ENCODE data around the gene KRT25. TPM values are rescaled to one million over a fixed set of nuclear protein-coding genes. Genes with fewer than 3 reads are reported as not detected.

KRT25 gene
- total RNA-seq, 2 experiments from 2014 or later, result not detected

DNA sequence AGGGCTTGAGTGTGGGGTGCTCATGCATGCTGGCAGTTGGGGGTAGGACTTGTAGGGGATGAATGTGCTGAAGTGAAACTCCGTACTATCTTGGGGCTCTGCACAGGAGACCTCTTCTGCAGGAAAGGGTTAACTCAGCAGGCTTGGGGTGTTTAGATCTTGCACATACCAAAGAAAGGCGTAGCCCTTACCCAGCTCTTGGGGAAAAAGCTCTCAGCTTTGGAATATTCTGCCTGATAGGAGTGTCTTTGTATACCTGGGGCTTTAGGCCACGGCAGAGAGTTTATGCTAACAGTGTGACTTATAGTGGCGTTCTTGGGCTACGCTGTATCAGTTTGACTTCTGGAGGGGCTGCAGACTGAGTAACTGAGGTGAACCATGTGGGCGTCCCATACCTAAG is 21.1 kb downstream of the KRT25 start:
- Mint-ChIP-seq H3K27me3 (peaks cover 48% of the 10 kb centered on the region), H3K9me3 (no peaks in the 10 kb centered on the region), H3K4me1 (no peaks in the 10 kb centered on the region), H3K36me3 (no peaks in the 10 kb centered on the region), H3K4me3 (no peak overlapping the region), H3K27ac (no peak overlapping the region)
- DNase-seq, result no peak
- ATAC-seq (ENCODE audit: low read depth), result no peak
- POLR2A ChIA-PET, result no interaction called here

DNA sequence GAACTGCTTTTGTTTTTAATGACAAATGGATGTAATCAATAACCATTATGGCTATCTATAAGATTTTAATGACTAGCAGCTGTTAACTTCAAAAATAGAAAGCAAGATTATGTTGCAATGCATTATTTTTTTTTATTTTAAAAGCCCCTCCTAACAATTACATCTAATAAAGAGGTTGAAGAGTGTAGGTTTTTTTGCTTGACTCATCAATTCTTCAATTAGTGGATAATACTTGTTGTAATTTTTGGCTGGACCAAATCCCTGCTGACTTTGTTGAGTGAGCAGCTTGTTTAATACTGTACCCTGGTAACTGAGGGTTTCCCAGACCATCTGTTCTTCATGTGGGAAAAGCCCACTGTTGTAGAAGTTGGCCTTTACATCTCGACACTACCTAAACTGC is 24.2 kb downstream of the KRT25 start:
- Mint-ChIP-seq H3K4me3 (no peak overlapping the region), H3K4me1 (peaks cover 2% of the 10 kb centered on the region), H3K36me3 (no peaks in the 10 kb centered on the region), H3K9me3 (no peaks in the 10 kb centered on the region), H3K27ac (no peak overlapping the region), H3K27me3 (peaks cover 51% of the 10 kb centered on the region)
- no peak for DNase-seq
- POLR2A ChIA-PET, result no interaction called here
- no peak for ATAC-seq (ENCODE audit: low read depth)

- Mint-ChIP-seq H3K36me3 (no peaks in the 10 kb centered on the region), H3K9me3 (no peaks in the 10 kb centered on the region), H3K27me3 (peaks cover 54% of the 10 kb centered on the region), H3K27ac (no peak overlapping the region), H3K4me1 (peaks cover 2% of the 10 kb centered on the region), H3K4me3 (no peak overlapping the region)
- ATAC-seq (ENCODE audit: low read depth) (no peak), DNase-seq (no peak)
- POLR2A ChIA-PET, result no interaction called here
Observed at GRCh38 chr17:40727447-40728231, 27.5 kb downstream of the KRT25 start.

GRCh38 chr17:40726919-40727318 is 28.2 kb downstream of the KRT25 start:
- Mint-ChIP-seq H3K36me3 (no peaks in the 10 kb centered on the region), H3K27ac (no peak overlapping the region), H3K4me3 (no peak overlapping the region), H3K9me3 (no peaks in the 10 kb centered on the region), H3K4me1 (peaks cover 2% of the 10 kb centered on the region), H3K27me3 (peaks cover 47% of the 10 kb centered on the region)
- no peak for ATAC-seq (ENCODE audit: low read depth)
- no peak for DNase-seq
- POLR2A ChIA-PET, result no interaction called here

DNA sequence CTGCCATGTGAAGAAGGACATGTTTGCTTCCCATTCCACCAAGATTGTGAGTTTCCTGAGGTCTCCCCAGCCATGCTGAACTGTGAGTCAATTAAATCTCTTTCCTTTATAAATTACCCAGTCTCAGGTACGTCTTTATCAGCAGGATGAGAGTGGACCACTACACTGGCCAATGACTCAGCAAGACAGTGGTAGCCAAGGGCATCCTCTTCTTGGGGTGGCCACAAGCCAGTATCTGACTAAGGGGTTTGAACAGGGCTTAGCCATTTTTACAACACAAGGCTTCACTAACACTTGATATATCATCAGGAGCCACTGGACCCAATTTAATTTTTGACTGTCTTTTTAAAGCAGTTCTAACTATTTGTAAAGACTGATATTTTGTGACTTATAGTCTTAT is 30.5 kb downstream of the KRT25 start:
- H3K4me3 Mint-ChIP-seq, result no peak overlapping the region
- ATAC-seq (ENCODE audit: low read depth) (no peak), DNase-seq (no peak)
- peaks cover 2% of the 10 kb centered on the region for H3K4me1 Mint-ChIP-seq
- POLR2A ChIA-PET, result no interaction called here
- no peaks in the 10 kb centered on the region for H3K9me3 Mint-ChIP-seq
- H3K36me3 Mint-ChIP-seq, result no peaks in the 10 kb centered on the region
- no peak overlapping the region for H3K27ac Mint-ChIP-seq
- peaks cover 40% of the 10 kb centered on the region for H3K27me3 Mint-ChIP-seq

DNA sequence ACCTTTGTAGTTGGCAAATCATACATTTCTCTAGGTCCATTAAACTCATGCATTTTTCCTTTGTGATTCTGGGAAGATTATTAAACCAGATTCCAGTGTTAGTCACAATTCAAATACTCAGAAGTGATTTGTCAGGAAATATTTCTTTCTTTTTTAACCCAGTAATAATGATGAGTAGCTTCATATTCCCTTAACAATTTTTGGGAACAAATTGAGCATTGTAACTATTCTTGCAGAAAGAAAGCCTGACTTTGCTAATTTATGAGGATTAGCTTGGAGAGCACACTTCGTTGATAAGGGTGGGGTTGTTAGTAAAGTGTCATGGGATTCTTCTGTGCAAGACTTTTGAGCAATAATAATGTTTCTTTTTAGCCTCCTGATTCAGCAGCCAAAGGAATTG is 32.9 kb downstream of the KRT25 start:
- no peak for ATAC-seq (ENCODE audit: low read depth)
- Mint-ChIP-seq H3K27ac (no peak overlapping the region), H3K36me3 (no peaks in the 10 kb centered on the region), H3K4me1 (no peaks in the 10 kb centered on the region), H3K4me3 (no peak overlapping the region), H3K27me3 (peaks cover 48% of the 10 kb centered on the region), H3K9me3 (no peaks in the 10 kb centered on the region)
- no peak for DNase-seq
- POLR2A ChIA-PET, result no interaction called here

DNA sequence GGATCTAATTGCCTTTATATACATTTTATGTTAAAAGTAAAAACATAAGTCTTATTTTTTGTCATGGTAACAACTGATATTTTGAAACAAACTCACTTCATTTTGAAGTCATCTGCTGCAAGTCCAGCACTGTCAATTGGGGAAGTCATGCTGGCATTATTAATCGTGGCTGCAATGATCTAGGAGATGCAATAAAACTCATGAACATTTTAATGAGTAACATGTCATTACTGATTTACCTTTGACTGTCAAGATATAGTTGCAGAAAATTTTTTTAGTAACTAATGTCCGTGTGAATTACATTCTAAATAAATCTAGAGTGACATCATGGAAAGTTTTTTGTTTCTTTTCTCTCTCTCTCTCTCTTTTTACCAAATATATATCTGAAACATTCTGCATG is 34.2 kb downstream of the KRT25 start:
- no peak overlapping the region for H3K27ac Mint-ChIP-seq
- POLR2A ChIA-PET, result no interaction called here
- ATAC-seq (ENCODE audit: low read depth), result no peak
- DNase-seq, result no peak
- H3K4me3 Mint-ChIP-seq, result no peak overlapping the region
- H3K4me1 Mint-ChIP-seq, result no peaks in the 10 kb centered on the region
- no peaks in the 10 kb centered on the region for H3K36me3 Mint-ChIP-seq
- H3K9me3 Mint-ChIP-seq, result no peaks in the 10 kb centered on the region
- peaks cover 54% of the 10 kb centered on the region for H3K27me3 Mint-ChIP-seq

DNA sequence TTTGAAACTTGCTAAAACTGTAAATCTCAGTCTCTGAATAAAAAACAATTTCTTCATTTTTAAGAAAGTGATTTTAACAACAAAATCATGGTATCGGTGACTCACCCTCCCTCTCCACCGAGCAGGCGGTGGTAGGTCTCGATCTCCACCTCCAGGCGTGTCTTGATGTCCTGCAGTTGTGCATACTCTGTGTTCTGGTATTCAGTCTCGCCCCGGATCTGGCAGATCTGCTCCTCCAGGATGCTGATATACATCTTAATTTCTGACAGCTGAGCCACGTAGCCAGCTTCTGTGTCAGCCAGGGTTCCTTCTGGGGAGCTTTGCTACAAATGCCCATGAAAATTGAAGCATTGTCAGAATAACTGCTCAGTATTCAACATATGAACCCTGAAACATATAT is 36.2 kb downstream of the KRT25 start:
- POLR2A ChIA-PET, result no interaction called here
- no peak overlapping the region for H3K27ac Mint-ChIP-seq
- H3K4me1 Mint-ChIP-seq, result no peaks in the 10 kb centered on the region
- no peaks in the 10 kb centered on the region for H3K36me3 Mint-ChIP-seq
- peaks cover 42% of the 10 kb centered on the region for H3K27me3 Mint-ChIP-seq
- no peak for ATAC-seq (ENCODE audit: low read depth)
- H3K9me3 Mint-ChIP-seq, result no peaks in the 10 kb centered on the region
- DNase-seq, result no peak
- H3K4me3 Mint-ChIP-seq, result no peak overlapping the region

DNA sequence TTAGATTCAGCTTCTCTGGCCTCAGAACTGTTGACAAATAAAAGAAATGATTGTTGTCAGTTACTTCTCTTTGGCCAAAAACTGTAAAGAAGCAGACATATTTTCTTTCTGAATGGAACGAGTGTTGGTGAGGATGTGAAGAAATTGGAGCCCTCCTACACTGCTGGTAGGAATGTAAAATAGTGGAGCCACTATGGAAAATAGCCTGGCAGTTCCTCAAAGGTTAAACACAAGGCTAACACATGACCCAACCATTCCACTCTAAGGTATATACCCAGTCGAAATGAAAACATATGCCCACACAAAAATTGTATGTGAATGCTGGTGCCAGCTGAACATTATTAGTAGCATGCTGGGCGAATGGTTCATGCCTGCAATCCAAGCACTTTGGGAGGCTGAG is 37.4 kb downstream of the KRT25 start:
- H3K27me3 Mint-ChIP-seq, result peaks cover 38% of the 10 kb centered on the region
- ATAC-seq (ENCODE audit: low read depth) (no peak), DNase-seq (no peak)
- no peak overlapping the region for H3K27ac Mint-ChIP-seq
- H3K36me3 Mint-ChIP-seq, result no peaks in the 10 kb centered on the region
- no peaks in the 10 kb centered on the region for H3K4me1 Mint-ChIP-seq
- POLR2A ChIA-PET, result no interaction called here
- H3K4me3 Mint-ChIP-seq, result no peak overlapping the region
- H3K9me3 Mint-ChIP-seq, result no peaks in the 10 kb centered on the region

DNA sequence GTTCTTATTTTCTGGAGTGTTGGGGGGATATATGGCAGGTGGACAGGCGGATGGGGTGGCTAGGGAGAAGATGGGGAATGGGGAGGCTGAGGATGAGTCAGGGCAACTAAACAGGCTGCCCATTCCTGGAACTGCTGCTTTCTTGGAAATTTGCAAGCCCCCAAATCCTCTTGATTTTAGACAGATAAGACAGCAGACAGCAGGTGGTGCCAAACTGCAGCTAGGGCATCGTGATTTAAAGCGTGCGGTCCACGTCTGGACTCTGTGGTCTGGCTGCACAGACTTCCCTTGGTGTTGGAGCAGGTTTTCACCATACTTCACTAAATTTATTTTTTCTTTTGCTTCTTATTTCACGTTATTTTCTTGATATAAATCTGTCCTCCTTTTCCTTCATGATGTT is 40.7 kb downstream of the KRT25 start:
- Mint-ChIP-seq H3K4me3 (no peak overlapping the region), H3K4me1 (no peaks in the 10 kb centered on the region), H3K36me3 (no peaks in the 10 kb centered on the region), H3K27me3 (peaks cover 29% of the 10 kb centered on the region), H3K27ac (no peak overlapping the region), H3K9me3 (no peaks in the 10 kb centered on the region)
- no peak for ATAC-seq (ENCODE audit: low read depth)
- DNase-seq, result no peak
- POLR2A ChIA-PET, result no interaction called here

DNA sequence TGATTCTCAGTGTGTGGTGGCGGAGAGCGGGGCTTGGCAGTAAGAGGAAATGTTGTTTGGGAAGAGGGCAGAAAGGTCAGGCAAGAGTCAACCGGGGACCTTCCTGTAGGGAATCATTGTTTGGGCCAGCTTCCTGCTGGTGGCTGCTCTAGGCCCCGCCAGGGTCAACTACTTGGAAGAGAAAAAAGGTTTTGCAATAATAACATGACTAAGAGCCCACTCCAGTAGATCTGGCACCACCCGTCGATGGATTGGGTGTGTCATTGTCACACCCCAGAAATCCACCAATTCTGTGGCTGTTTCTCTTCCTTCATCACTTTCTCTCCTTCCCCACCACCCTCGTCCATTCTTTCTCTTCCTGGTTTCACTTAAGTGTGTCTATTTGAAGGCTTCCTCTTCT is 47.4 kb downstream of the KRT25 start:
- H3K4me3 Mint-ChIP-seq, result no peak overlapping the region
- DNase-seq, result no peak
- POLR2A ChIA-PET, result no interaction called here
- H3K27me3 Mint-ChIP-seq, result peaks cover 29% of the 10 kb centered on the region
- H3K36me3 Mint-ChIP-seq, result no peaks in the 10 kb centered on the region
- no peaks in the 10 kb centered on the region for H3K4me1 Mint-ChIP-seq
- ATAC-seq (ENCODE audit: low read depth), result no peak
- H3K9me3 Mint-ChIP-seq, result no peaks in the 10 kb centered on the region
- H3K27ac Mint-ChIP-seq, result no peak overlapping the region

- Mint-ChIP-seq H3K36me3 (no peaks in the 10 kb centered on the region), H3K27me3 (peaks cover 34% of the 10 kb centered on the region), H3K9me3 (no peaks in the 10 kb centered on the region), H3K4me1 (no peaks in the 10 kb centered on the region), H3K4me3 (no peak overlapping the region), H3K27ac (no peak overlapping the region)
- POLR2A ChIA-PET, result no interaction called here
- DNase-seq (no peak), ATAC-seq (ENCODE audit: low read depth) (no peak)
Observed at GRCh38 chr17:40705584-40705983, 49.5 kb downstream of the KRT25 start.

DNA sequence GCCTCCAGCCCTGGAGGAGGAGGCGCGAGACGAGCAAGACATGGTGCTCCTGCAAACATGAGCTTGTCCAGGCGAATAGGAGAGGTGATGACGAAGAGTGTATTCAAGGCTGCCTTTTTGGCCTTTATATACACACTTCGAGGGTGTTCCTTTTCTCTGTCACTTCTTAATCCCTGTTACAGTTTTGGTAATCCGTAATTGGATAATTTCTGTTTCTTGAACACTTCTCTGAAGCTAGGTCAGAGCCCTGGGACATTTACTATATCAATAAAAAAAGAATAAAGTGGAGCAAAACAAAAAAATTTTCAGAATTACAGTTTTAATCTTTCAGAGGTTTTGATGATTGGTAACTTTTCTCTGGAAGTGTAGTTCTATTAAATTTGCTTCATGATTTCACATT is 51.5 kb downstream of the KRT25 start, which contains the start of gene KRT24:
KRT24 (minus strand) TSS at position 101 of the 400 bp plus-strand sequence; CDS start at position 42, 59 bp downstream.
- DNase-seq (no peak), ATAC-seq (ENCODE audit: low read depth) (no peak)
- POLR2A ChIA-PET, result interaction anchor here (0.6 kb wide), 1 partner anchor 50 kb away, joined by 6 read pairs; no protein-coding TSS in a partner anchor
- H3K27me3 Mint-ChIP-seq, result peaks cover 35% of the 10 kb centered on the region
- H3K27ac Mint-ChIP-seq, result no peak within 1 kb of the TSS
- H3K9me3 Mint-ChIP-seq, result no peaks in the 10 kb centered on the region
- no peaks in the 10 kb centered on the region for H3K4me1 Mint-ChIP-seq
- no peaks in the 10 kb centered on the region for H3K36me3 Mint-ChIP-seq
- H3K4me3 Mint-ChIP-seq, result no peak within 1 kb of the TSS

DNA sequence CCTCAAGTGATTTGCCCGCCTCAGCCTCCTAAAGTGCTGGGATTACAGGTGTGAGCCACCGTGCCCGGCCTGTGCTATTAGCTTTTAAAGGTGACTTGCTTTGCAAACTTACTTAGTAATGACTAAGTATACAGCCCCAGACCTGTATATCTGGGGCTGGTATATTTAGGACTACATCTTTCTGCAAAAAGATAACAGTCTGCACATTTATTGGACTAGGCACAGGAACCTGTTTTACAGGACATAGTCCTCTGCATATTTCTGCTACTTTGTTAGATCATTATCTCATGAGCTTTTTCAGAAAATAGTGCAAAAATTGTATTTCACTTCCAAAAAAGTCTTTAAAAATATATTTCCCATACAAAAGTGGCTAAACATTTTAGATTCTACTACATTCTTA is 52.9 kb downstream of the KRT25 start:
- DNase-seq (no peak), ATAC-seq (ENCODE audit: low read depth) (no peak)
- H3K4me1 Mint-ChIP-seq, result no peaks in the 10 kb centered on the region
- peaks cover 39% of the 10 kb centered on the region for H3K27me3 Mint-ChIP-seq
- H3K9me3 Mint-ChIP-seq, result no peaks in the 10 kb centered on the region
- no peaks in the 10 kb centered on the region for H3K36me3 Mint-ChIP-seq
- POLR2A ChIA-PET, result interaction anchor here (0.7 kb wide), 1 partner anchor 1077 kb away, joined by 3 read pairs; no protein-coding TSS in a partner anchor
- H3K4me3 Mint-ChIP-seq, result no peak overlapping the region
- H3K27ac Mint-ChIP-seq, result no peak overlapping the region

Data from activated naive CD8-positive, alpha-beta T cell treated with anti-CD3 and anti-CD28 coated beads, Interleukin-2, amount 10 ng/mL, durations not matched to agents 7 days and 5 days (primary cell).